ENCODE measurements around the gene TBKBP1.

DNA sequence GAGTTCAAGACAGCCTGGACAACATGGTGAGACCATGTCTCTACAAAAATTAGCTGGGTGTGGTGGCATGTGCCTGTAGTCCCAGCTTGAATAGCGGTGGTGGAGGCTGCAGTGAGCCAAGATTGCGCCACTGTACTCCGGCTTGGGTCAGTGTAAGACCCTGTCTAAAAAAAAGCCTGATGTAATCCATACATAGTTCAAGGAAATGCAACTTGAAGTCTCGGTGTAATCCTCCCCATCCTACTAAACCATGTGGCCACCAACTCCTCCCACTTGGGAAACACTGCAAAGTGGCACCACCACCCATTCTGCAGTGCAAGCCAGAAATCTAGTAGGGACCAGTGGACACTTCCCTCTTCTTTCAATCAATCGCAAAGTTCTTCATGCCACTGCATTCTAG is 49.6 kb upstream of the TBKBP1 start:
- TF ChIP-seq, protein P1, sequence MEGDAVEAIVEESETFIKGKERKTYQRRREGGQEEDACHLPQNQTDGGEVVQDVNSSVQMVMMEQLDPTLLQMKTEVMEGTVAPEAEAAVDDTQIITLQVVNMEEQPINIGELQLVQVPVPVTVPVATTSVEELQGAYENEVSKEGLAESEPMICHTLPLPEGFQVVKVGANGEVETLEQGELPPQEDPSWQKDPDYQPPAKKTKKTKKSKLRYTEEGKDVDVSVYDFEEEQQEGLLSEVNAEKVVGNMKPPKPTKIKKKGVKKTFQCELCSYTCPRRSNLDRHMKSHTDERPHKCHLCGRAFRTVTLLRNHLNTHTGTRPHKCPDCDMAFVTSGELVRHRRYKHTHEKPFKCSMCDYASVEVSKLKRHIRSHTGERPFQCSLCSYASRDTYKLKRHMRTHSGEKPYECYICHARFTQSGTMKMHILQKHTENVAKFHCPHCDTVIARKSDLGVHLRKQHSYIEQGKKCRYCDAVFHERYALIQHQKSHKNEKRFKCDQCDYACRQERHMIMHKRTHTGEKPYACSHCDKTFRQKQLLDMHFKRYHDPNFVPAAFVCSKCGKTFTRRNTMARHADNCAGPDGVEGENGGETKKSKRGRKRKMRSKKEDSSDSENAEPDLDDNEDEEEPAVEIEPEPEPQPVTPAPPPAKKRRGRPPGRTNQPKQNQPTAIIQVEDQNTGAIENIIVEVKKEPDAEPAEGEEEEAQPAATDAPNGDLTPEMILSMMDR (IDR thresholded peaks at IDR 0.05): no peak
- TF ChIP-seq POLR2AphosphoS5 (IDR thresholded peaks at IDR 0.05) (no peak), EP300 (IDR thresholded peaks at IDR 0.05; ENCODE audit: low read depth) (no peak), POLR2A (IDR thresholded peaks at IDR 0.05) (no peak)

All from transverse colon (tissue), 4 donors.